Ovary (tissue), 3 donors: ENCODE measurements around the gene NINL.

Experiments used
- CTCF ChIP-seq, 3 donors: fragments of 450-650 bp in 2 of 3; fragments of 200-600 bp in 1 of 3; IDR thresholded peaks; one replicate each; pipeline versions ENCODE4 v1.5.1 to v1.8.0; 2016 to 2022; ENCODE audit warnings: antibody characterized with exemption in 3 of 3, mild to moderate bottlenecking in 1 of 3
- POLR2A ChIP-seq: fragments of 450-650 bp; IDR thresholded peaks from one replicate; pipeline ENCODE4 v1.6.1; 2017; ENCODE audit warnings: antibody characterized with exemption, mild to moderate bottlenecking, moderate library complexity
- donor health status: DM: no; HTN: no; CAD: no.

GRCh38 chr20:25483431-25484132 is 101.7 kb downstream of the NINL start:
- TF ChIP-seq POLR2A (no peak), CTCF (IDR thresholded peaks at IDR 0.05) (no peak)
